ENCODE measurements around the gene KRTAP10-7.
"Not testable (repeated sequence)": the region's sequence is repeated elsewhere in the genome, so short reads cannot be mapped to it uniquely, and the experiment has no call there.

KRTAP10-7 gene

DNA sequence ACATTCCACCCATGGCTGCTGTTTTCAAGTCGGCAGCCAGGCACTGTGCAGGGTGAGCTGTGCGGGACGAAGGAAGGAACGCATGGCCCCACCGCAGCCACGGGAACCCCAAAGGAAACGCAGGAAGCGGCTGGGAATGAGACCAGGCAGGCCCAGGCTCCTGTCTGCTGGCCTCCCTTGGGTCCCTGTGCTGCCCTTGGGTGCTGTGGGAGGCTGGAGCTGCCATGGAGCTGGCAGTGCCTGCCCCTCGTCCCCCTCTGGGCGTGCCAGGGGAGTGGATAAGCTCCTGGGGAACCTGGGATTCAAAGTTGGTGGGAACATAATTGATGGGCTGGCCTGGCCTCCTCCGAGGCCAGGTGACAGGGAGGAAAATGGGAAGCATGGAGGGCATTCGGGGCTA, 32.1 kb upstream of the KRTAP10-7 start:
- no peak for TF ChIP-seq ZFX (IDR thresholded peaks at IDR 0.05; ENCODE audit: borderline replicate concordance)
- TF ChIP-seq, protein P1, sequence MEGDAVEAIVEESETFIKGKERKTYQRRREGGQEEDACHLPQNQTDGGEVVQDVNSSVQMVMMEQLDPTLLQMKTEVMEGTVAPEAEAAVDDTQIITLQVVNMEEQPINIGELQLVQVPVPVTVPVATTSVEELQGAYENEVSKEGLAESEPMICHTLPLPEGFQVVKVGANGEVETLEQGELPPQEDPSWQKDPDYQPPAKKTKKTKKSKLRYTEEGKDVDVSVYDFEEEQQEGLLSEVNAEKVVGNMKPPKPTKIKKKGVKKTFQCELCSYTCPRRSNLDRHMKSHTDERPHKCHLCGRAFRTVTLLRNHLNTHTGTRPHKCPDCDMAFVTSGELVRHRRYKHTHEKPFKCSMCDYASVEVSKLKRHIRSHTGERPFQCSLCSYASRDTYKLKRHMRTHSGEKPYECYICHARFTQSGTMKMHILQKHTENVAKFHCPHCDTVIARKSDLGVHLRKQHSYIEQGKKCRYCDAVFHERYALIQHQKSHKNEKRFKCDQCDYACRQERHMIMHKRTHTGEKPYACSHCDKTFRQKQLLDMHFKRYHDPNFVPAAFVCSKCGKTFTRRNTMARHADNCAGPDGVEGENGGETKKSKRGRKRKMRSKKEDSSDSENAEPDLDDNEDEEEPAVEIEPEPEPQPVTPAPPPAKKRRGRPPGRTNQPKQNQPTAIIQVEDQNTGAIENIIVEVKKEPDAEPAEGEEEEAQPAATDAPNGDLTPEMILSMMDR (IDR thresholded peaks at IDR 0.05): no peak
- no peak overlapping the region for H3K27ac ChIP-seq

DNA sequence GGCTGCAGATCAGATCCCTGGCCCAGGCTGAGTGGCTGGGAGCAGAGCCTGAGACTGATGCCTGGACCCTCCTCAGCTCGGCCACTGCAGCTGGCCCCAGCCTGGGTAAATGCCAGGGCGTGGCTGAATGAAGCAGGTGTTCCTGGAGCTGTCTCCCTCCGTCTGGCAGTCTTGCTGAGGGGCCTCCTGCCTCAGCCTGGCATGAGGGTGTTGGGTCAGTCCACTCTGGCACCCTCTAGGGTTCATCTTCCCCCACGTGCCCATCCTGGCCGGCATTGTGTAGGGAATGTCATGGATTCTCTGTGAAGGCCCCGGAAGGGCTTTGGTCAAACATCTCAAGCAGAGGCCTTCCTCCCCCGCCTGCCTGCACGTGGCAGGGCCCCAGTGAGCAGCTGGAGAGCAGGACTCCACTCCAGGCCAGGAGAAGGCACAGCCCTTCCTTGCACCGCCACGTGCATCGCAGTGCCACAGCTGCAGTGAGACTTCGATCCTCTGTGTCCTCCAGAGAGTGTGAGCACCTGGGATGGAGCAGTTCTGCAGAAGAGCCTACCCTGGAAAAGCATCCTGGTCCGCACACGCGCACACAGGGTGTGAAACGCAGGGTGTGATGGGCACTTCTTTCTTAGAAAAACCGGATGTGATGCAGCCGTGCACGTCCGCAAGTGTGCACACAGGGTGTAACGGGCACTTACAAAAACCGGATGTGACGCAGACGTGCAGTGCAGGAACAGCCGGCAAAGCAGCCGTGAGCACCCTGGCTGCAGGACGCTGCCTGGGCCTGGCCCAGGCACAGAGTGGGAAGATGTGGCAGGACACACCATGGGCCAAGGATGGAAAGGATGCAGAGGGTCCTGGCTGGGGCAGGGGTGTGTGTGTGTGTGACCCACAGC, 31.5 kb upstream of the KRTAP10-7 start:
- no peak overlapping the region for H3K27ac ChIP-seq
- no peak for TF ChIP-seq ZFX (IDR thresholded peaks at IDR 0.05; ENCODE audit: borderline replicate concordance)
- TF ChIP-seq, protein P1 (IDR thresholded peaks at IDR 0.05): no peak

DNA sequence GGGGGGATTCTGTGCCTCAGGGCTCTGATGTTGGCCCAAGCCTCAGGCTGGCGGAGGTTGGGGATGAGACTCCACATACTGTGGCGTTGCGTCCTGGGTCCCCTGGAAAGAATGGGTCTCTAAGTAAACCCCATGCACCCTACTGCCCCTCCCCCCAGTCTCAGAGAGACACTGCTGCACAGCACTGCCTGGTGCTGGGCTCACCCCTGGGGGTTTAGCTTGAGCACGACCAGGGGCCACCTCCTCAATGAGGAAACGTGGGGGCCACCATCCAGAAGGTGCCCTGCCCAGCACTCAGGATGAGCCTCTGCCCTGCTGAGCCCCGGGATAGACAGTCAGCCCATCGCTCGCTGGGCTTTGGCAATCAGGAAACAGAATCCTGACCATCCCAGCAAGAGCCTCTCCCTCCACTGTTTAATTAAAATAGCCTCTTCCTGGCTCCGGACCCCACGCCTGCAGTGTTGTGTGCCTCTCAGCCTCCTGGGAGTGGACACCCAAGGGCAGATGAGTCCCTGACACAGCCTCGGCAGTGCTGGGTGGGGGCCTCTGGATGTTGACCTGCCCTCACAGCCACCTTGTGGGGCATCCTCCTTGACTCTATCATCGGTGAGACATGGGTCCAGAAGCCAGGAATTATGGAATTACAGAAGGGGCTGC, 30.4 kb upstream of the KRTAP10-7 start:
- no peak for TF ChIP-seq ZFX (IDR thresholded peaks at IDR 0.05; ENCODE audit: borderline replicate concordance)
- TF ChIP-seq, protein P1 (IDR thresholded peaks at IDR 0.05): no peak
- no peak overlapping the region for H3K27ac ChIP-seq

DNA sequence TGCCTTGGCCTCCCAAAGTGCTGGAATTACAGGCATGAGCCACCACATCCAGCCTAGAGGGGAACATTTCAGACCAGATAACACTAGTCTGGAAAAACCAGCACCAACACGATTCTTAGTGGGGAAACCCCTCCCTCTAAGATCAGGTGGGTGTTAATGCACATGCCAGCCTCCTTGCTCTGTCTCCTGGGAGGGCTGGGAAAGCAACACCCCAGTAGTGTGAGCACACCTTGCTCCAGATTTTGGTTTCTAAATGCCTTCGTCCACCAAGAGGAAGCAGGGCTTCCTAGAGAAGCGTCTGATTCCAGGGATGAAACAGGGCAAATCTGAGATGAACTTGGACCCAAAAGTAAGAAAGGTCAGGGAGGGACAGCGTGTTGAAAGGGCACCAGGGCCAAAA, 29.1 kb upstream of the KRTAP10-7 start:
- TF ChIP-seq, protein P1 (IDR thresholded peaks at IDR 0.05): no peak
- no peak for TF ChIP-seq ZFX (IDR thresholded peaks at IDR 0.05; ENCODE audit: borderline replicate concordance)
- no peak overlapping the region for H3K27ac ChIP-seq

DNA sequence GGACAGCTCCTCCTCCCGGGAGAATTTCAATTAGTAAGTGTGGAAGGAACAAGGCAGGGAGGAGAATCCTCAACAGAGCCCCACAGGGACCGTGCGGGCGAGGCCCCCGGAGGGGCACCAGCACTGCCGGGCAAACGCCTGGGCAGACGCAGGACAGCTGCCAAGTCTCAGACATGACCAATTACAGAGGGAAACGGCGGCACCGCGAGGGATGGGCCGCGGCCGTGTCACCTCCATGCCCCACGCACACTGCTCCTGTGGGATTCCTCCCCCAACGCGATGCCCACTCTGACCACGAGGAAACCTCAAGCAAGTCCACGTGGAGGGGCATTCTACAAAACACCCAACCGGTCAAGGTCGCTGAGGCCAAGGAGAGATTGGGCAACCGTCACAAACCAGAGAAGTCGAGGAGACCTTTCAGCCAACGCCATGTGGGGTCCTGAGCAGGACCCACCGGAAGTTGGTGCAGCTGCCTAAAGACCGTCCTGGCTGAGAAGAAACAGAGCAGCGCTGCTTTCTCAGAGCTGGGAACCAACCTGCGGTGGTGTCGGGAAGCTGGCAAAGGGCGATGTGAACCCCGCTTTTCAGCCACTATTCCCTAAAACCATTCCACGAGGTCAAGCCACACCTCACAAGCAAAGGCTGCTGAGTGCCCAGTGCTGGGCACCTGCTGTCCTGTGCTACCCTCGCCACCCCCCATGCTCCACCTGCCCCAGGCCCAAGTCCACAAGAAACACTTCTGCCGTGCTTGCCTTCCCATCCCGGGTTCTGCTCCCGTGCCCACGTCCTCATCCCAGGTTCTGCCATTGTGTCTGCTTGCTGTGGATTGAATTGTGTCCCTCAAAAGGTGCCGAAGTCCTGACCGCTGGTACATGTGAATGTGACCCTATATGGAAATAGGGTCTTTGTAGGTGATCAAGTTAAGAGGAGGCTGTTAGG, 28.3 kb upstream of the KRTAP10-7 start:
- TF ChIP-seq, protein P1 (IDR thresholded peaks at IDR 0.05): no peak
- no peak for TF ChIP-seq ZFX (IDR thresholded peaks at IDR 0.05; ENCODE audit: borderline replicate concordance)
- no peak overlapping the region for H3K27ac ChIP-seq

DNA sequence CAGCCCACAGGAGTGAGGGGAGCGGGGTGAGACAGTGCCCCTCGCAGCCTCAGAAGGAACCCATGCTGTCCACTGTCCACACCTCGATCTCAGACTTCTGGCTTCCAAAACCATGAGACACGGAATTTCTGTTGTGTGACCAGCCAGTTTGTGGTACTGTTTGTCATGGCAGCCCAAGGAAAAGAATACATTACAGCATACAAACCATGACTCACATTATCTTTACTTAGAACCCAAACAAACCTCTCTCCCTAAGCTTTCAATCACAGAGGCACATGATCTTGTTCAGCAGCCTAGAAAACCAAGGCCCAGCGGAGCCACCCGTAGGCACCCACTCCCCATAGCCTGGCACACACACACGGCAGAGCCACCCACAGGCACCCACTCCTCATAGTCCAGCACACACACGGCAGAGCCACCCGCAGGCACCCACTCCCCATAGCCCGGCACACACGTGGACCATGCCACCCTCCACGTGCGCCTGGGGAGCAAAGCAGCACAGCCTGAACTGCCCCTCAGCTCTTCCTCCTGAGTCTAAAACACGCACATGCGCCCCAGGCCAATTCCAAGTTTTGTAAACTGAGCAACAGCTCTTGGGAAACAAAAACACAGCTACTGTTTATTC, 27.3 kb upstream of the KRTAP10-7 start:
- TF ChIP-seq, protein P1 (IDR thresholded peaks at IDR 0.05): no peak
- TF ChIP-seq ZFX (IDR thresholded peaks at IDR 0.05; ENCODE audit: borderline replicate concordance): no peak

DNA sequence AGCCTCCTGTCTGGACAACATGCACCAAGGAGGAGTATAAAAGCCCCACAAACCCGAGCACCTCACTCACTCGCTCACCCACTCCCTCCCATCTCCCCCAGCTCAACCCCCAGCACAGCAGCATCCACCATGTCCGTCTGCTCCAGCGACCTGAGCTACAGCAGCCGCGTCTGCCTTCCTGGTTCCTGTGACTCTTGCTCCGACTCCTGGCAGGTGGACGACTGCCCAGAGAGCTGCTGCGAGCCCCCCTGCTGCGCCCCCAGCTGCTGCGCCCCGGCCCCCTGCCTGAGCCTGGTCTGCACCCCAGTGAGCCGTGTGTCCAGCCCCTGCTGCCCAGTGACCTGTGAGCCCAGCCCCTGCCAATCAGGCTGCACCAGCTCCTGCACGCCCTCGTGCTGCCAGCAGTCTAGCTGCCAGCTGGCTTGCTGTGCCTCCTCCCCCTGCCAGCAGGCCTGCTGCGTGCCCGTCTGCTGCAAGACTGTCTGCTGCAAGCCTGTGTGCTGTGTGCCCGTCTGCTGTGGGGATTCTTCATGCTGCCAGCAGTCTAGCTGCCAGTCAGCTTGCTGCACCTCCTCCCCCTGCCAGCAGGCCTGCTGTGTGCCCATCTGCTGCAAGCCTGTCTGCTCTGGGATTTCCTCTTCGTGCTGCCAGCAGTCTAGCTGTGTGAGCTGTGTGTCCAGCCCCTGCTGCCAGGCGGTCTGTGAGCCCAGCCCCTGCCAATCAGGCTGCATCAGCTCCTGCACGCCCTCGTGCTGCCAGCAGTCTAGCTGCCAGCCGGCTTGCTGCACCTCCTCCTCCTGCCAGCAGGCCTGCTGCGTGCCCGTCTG, 26.6 kb upstream of the KRTAP10-7 start, which contains the start of gene KRTAP10-4:
Gene KRTAP10-4, plus strand, starts transcription at position 100 of the 827 bp plus-strand sequence. Its CDS starts 30 bp downstream, at position 130.
- not testable (repeated sequence) for H3K27ac ChIP-seq

More for the DNA sequence above, 27.3 kb upstream of the KRTAP10-7 start:
- no peak overlapping the region for H3K27ac ChIP-seq

Data from 22Rv1 (cell line).